Fibroblast of peridontal ligament (primary cell): ENCODE results near the gene TMPRSS4.

Source experiments
- DNase-seq: peaks from one replicate; pipeline ENCODE4 v3.0.0-alpha.2; 2010; ENCODE audit errors: extremely low read depth

Gene TMPRSS4

GRCh38 chr11:118153976-118154375 lies 77.1 kb downstream of the TMPRSS4 start:
- DNase-seq, result no peak

- no peak for DNase-seq
Measured at GRCh38 chr11:118154641-118155040, 77.8 kb downstream of the TMPRSS4 start.

GRCh38 chr11:118155776-118156530 lies 79.1 kb downstream of the TMPRSS4 start:
- DNase-seq, result no peak

GRCh38 chr11:118156531-118157185 lies 79.8 kb downstream of the TMPRSS4 start:
- DNase-seq, result no peak

GRCh38 chr11:118157186-118157895 lies 80.5 kb downstream of the TMPRSS4 start:
- no peak for DNase-seq

- DNase-seq, result no peak
Measured at GRCh38 chr11:118161786-118162185, 84.9 kb downstream of the TMPRSS4 start.

- DNase-seq, result no peak
Measured at GRCh38 chr11:118162846-118163245, 86.0 kb downstream of the TMPRSS4 start.

GRCh38 chr11:118163494-118163893 lies 86.6 kb downstream of the TMPRSS4 start:
- DNase-seq, result no peak

- no peak for DNase-seq
Measured at GRCh38 chr11:118164885-118165284, 88.0 kb downstream of the TMPRSS4 start.

GRCh38 chr11:118166641-118167040 lies 89.8 kb downstream of the TMPRSS4 start:
- no peak for DNase-seq

- no peak for DNase-seq
Measured at GRCh38 chr11:118167253-118167652, 90.4 kb downstream of the TMPRSS4 start.

- DNase-seq, result no peak
Measured at GRCh38 chr11:118167906-118168305, 91.0 kb downstream of the TMPRSS4 start.

GRCh38 chr11:118168316-118168715 lies 91.4 kb downstream of the TMPRSS4 start:
- no peak for DNase-seq

GRCh38 chr11:118168751-118169150 lies 91.9 kb downstream of the TMPRSS4 start:
- no peak for DNase-seq

GRCh38 chr11:118169300-118170140 lies 92.6 kb downstream of the TMPRSS4 start:
- DNase-seq, result no peak

GRCh38 chr11:118170231-118170630 lies 93.4 kb downstream of the TMPRSS4 start:
- no peak for DNase-seq

GRCh38 chr11:118170882-118171268 lies 94.0 kb downstream of the TMPRSS4 start:
- no peak for DNase-seq
